Measurements from ENCODE around the gene COMP. TPM values are rescaled to one million over a fixed set of nuclear protein-coding genes. Genes with fewer than 3 reads are reported as not detected.
"Not testable (repeated sequence)": the region's sequence is repeated elsewhere in the genome, so short reads cannot be mapped to it uniquely, and the experiment has no call there.

COMP gene
- total RNA-seq, 1 donor from 2014 or later: 2.0 TPM

GRCh38 chr19:18749362-18750231 lies 41.5 kb downstream of the COMP start:
- no peak for DNase-seq (ENCODE audit: low spot score)

- DNase-seq (ENCODE audit: low spot score): no peak
Observed at GRCh38 chr19:18746401-18747325, 44.4 kb downstream of the COMP start.

DNA sequence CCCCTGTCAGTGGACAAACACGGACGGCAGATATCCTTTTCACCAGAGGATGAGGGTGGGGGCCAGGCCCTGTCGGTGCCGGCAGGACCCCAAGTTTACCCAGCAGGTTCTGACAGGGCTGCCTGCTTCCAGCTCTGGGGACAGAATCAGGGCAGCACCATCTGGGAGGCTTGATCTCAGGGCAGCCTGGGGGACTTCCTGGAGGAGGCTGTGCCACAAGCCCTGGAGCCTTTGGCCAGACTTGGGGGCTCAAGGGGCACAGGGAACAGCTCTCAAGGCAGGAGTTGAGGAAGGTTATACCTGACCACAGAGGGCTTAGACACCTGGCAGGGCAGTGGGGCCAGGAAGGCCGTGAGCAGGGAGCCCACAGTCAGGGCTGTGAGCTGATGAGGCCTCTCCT lies 45.2 kb downstream of the COMP start:
- DNase-seq (ENCODE audit: low spot score): no peak

DNA sequence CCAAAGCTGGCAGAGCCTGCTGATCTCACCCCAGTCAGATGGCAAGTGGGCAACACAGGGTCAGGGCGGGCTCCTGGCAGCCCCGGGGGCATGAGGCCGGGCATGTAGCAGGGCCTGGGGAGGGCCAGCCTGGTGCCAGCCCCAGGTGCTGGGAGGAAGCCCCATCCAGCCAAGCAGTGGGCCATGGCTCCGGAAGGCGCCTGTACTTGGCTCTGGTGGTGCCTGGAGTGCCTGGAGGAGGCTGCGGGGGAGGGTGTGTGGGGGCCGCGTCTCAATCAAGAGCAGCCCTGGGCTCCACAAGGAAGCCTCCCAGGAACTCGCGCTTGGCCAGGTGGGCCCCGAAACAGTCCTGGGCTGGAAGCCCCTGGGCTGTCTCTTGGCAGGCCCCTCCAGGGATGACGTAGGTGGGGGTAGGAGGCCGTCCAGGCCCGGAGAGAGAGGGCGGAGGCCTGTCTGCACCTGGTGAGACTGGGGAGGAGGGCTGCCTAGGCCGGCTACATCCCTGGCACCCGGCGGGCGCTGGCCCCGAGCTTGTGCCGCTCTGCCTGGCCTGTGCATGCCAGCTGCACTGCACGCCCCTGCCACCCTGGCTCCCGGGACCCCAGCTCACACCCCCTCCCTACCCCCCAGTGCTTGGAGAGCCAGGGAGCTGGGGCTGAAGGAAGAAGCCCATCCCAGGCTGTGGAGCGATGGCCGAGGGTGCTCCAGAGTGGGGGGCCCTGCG lies 45.9 kb downstream of the COMP start:
- DNase-seq (ENCODE audit: low spot score): no peak

DNA sequence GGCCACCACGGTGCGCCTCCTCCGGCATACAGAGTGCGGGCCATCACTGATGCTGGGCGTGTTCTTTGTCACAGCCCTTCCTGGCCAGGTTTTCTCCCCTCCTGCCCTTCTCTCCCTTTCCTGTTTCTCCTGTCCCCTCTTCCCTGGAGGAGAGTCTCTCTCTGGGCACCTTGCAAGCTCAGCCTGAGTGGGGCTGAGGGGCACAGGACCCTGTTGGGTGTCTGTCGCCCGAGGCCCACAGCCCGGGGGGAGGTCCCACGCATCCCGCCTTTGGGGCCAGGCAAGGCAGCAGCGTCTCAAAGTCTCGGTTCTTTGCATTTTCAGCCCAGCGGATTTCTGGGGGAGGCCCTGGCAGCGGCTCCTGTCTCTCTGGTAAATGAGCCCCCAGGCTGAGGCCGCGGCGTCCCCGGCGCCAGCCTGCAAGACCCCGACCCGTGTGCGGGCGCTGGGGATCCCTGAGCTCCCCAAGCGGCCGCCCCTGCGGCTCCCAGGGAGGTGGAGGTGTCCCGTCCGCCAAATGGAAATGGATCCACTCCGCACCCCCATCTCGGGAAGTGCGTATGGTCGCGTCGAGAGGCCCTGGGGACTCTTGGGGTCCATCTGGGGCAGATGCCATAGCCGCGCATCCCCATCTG lies 47.2 kb downstream of the COMP start:
- no peak for DNase-seq (ENCODE audit: low spot score)

DNA sequence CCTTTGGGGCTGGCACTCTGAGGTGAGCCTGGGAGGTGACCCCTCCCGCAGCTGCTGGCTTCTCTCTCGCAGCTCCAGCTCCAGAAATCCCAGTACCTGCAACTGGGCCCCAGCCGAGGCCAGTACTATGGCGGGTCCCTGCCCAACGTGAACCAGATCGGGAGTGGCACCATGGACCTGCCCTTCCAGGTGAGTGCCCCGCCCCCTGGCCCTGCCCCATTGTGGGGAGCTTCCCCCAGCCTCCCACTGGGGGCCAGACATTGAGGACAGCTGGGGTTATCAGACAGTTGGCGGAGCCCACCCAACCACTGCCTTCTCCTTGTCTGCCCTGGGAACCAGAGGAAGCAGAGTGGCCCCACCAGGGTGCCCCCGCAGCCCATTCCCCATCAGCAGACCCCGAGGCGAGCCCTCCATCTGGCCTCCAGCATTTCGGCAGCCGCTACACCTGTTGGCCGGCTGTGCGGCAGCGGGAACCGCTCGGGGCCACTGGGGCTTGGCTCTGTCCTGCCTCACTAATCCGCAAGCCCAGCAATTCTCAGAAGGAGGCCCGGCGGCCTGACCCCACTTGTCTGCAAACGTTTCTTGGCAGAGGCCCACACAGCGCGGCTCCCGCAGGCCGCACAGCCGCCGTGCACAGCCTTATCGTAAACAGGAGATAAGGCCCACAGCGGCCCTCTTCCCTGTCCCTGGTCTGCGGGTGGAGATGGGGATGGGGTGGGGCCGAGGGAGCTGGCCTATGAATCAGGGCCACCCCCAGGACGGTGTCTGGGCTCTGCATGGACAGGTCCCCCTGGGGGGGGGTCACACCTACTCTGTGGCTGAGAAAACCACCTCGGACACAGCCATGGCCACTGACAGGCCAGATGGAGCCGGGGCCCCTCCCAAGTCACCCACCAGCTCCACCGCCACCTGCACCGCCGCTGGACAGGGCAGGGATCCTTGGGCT lies 48.0 kb downstream of the COMP start:
- peak; percentile 87 for DNase-seq (ENCODE audit: low spot score)

DNA sequence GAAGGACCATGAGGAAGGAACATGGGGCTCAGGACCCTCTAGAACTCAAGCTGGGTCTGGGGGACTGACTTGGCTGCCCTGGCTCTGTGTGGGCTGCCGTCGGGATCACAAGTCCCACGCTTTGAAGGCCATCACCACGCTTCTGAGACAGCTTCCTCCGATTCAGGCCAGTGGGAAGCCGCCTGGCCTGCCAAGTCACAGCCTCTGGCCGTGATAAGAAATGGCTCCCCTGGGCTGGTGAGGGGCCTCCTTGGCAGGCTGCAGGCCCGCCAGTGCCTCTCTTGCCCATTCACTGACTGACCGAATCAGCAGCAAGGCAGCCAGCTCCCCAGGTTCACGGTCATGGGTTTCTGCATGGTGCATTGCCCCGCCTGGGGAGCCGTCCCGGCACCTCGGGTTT lies 48.8 kb downstream of the COMP start:
- no peak for DNase-seq (ENCODE audit: low spot score)

- DNase-seq (ENCODE audit: low spot score): peak; percentile 84
Observed at GRCh38 chr19:18741124-18742121, 49.7 kb downstream of the COMP start.

GRCh38 chr19:18738961-18739690 lies 52.0 kb downstream of the COMP start:
- no peak for DNase-seq (ENCODE audit: low spot score)

- no peak for DNase-seq (ENCODE audit: low spot score)
Observed at GRCh38 chr19:18737954-18738351, 53.2 kb downstream of the COMP start.

DNA sequence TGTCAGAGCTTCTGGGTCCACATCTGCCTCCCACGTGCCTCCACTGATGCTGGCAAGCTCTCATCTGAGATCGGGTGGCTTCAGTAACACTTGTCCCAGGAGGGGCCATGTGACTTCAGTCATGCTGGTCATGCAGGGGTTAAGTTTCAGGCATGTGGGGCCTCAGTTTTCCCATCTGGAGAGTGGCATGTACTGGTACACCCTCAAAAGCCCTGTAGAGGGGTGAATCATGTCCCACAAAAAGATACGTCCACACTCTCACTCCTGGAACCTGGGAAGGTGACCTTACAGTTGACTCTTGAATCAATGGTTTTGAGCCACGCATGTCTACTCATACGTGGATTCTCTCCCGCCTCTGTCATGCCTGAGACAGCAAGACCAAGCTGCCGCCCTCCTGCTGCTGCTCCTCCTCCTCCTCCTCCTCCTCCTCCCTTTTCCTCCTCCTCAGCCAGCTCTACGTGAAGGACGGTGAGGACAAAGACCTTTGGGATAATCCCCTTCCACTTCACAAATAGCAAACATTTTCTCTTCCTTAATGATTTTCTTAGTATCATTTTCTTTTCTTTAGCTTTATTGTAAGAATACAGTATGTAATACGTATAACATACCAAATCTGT lies 53.7 kb downstream of the COMP start:
- DNase-seq (ENCODE audit: low spot score): no peak

DNA sequence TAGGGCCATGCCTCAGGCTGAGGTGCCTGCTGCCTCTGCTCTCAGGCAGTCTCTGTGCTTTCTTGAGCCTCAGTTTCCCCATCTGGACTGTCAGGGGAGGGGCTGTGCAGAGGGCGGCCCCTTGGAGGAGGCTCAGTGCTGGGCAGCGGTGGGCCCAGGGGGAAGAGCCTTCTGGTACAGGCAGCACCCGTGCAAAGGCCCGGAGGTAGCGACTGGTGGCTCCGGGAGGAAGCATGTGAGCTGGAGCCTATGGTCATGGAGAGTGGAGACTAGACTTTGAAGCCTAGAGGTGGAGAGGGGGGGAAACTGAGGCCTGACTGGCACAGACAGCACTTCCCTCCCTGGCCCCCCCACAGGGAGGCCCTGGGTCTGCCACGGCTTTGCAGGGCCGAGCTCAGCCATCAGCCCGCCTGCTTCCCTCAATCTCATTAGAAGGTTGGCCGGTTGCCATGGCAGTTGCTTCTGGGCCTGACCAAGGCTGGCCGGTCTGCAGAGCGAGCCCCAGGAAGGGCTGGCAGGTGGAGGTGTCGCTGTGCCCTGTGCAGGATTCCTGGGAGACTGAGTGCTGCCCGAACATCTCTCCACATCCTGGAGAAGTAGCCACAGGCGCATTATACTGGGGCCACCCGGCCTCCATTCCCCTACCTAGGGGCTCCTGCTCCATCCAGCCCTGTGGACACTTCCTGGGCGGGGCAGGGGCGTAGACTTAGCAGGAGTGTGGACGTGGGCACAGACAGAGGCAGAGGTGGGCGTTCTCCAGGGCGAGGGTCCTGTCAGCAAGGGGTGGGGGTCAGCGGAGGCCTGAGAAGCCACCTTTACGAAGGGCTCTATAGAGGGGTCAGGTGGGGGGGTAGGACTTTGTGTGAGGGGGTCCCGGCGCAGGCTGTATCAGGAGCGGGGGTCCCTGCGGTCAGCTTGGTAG lies 54.4 kb downstream of the COMP start:
- peak; percentile 55 for DNase-seq (ENCODE audit: low spot score)

- no peak for DNase-seq (ENCODE audit: low spot score)
Observed at GRCh38 chr19:18735752-18736151, 55.4 kb downstream of the COMP start.

DNA sequence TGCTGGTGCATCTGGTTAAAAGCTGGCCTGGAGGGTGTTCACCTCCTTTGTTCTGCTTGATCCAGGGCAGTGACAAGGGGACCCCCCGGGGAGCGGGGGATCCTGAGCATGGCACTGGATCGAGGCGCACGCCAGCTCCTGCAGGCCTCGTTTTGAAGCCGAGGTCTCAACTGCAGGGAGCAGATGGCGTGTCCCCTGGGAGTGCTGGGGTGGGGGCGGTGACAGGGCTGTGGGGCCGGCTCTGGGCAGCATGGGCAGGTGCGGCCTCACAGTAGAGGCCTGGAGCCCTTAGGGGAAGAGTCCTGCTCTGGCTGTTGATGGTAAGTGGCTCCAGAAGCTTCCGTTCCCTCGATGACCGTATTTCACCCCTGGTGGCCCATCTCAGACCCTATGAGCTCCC lies 55.8 kb downstream of the COMP start:
- no peak for DNase-seq (ENCODE audit: low spot score)

DNA sequence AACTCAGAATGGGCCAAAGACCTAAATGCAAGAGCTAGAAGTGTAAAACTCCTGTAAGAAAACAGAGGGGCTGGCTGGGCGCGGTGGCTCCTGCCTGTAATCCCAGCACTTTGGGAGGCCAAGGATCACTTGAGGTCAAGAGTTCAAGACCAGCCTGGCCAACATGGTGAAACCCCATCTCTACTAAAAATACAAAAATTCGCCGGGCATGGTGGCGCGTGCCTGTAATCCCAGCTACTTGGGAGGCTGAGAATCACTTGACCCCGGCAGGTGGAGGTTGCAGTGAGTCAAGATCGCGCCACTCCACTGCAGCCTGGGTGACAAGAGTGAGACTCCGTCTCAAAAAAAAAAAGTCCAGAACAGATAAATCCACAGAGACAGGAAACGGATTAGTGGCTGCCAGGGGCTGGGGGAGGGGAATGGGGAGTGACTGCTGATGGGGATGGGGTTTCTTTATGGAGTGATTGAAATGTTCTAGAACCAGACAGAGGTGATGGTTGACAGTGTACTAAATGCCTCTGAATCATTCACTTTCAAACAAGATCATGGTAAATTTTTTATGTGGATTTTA lies 57.3 kb downstream of the COMP start:
- not testable (repeated sequence) for DNase-seq (ENCODE audit: low spot score)

DNA sequence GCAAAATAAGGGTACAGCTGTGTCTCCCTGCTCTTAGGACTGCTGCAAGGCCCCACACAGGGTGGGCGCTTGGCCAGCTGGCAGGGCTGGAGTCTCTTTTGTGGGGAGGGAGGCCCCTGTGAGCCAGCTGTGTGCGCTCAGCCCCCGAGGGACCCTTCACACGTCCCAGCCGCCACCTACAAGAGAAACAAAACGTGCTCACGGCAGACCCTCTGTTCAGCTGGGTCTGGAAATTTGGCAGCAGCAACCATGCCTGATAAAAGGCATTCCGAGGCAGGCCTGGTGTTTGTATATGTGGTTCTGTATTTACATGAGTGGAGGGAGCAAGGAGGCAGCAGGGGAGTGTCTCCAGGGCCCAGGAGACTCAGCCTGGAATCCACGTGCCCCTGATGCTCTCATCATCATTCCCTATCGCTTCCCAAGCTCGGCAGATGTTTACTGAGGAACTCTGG lies 57.9 kb downstream of the COMP start:
- DNase-seq (ENCODE audit: low spot score): peak; percentile 75

Measured in mucosa of gallbladder (tissue), 1 donor.